ENCODE results near the gene PPP2R5D.

PPP2R5D gene

DNA sequence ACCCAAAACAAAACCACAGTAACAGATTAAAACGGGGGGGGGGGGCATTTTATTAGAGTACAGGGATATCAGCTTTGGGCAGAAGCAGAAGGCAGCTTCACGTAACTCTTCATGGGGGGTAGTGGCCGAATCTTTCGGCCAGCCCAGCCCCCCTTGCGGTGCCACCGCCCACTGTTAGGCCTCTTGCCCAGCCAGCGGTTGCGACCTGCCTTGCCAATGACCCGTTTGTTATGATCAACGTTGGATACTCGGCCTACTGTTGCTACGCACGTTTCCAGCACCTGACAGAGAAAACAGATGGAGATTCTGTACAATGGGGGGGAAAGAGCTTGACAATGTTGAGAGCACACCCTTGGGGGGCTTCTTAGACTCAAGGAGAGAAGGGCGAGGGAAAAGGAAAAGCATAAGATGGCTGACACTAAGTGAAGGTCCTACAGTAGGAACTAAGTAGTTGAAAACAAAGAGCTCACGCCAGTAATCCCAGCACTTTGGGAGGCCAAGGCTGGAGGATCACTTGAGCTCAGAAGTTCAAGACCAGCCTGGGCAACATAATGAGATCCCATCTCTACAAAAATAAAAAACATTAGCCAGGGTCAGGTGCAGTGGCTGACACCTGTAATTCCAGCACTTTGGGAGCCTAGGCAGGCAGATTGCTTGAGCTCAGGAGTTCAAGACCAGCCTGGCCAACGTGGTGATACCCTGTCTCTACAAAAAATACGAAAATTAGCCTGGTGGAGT is 70.0 kb downstream of the PPP2R5D start:
- DNase-seq: peak; percentile 44 to 48
- no peak for TF ChIP-seq GATA1 (IDR thresholded peaks at IDR 0.05; ENCODE audit: low read depth, low read length)
- TF ChIP-seq POLR2A (IDR thresholded peaks at IDR 0.05; ENCODE audit: low read length): no peak

- no peak for DNase-seq
- TF ChIP-seq POLR2A (IDR thresholded peaks at IDR 0.05; ENCODE audit: low read length): no peak
- no peak for TF ChIP-seq GATA1 (IDR thresholded peaks at IDR 0.05; ENCODE audit: low read depth, low read length)
Observed at GRCh38 chr6:43055966-43056365, 71.6 kb downstream of the PPP2R5D start.

DNA sequence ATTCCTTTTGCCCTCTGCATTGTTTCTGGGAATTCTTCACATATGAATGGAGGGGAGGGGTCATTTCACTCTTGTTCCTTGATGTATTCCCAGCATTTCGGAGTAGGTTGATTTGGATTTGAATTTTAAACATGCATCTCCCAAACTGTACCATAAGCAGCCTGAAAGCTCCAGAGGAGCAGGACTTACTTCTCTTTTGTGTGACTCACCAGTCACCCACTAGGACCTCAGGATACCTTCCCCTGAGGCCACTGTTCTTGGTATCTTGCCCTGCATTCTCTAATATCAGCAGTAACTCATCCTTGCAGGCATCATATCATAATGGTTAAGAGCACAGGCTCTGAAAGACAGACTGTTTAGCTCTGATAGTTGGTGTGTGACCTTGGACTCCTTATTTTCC is 74.2 kb downstream of the PPP2R5D start:
- TF ChIP-seq GATA1 (IDR thresholded peaks at IDR 0.05; ENCODE audit: low read depth, low read length) (no peak), POLR2A (IDR thresholded peaks at IDR 0.05; ENCODE audit: low read length) (no peak)
- DNase-seq: peak; percentile 71 to 89

GRCh38 chr6:43059168-43060033 is 75.0 kb downstream of the PPP2R5D start, which contains the start of the genes KLC4 and MRPL2:
Gene KLC4, plus strand, starts transcription at chr6:43059631. Its CDS starts 1,705 bp downstream, at chr6:43061336.
Gene MRPL2, minus strand, starts transcription at chr6:43059434. Its CDS starts 53 bp downstream, at chr6:43059381.
- TF ChIP-seq POLR2A (IDR thresholded peaks at IDR 0.05; ENCODE audit: low read length) (peak; percentile 85), GATA1 (IDR thresholded peaks at IDR 0.05; ENCODE audit: low read depth, low read length) (no peak)
- DNase-seq: peak; percentile 100

DNA sequence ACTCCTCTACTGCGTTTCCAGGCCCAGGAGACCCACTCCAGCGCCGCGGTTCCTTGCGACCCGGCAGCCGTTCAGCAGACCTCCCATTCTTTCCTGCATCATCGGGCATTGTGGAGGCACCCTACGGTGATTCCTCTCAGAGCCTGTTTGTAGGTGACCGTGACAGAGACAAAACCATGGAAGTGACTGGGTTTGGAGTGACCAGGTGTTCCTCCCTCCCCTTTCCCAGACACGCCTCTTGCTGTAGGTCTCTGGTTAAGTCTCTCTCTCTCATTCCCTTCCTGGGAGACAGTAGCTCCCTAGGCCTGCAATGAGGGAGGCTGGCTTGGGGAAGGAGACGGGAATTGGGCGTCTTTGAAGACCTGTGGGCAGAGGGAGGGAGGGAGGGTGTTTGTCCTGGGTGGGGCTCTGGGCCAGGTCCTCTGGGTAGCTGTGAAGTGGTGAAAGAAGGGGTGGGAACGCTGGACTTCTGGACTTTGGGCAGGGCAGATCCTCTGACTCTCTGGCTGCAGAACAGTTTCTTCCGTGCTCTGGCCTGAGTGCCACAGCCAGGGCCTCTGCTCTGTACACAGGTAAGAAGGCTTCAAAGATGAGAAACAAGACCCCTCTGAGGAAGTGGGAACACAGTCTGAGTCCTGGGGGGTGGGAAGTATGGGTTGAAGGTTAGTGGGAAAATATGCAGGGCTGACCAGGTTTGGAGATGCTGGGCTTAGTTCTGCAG is 75.8 kb downstream of the PPP2R5D start:
- no peak for TF ChIP-seq POLR2A (IDR thresholded peaks at IDR 0.05; ENCODE audit: low read length)
- TF ChIP-seq GATA1 (IDR thresholded peaks at IDR 0.05; ENCODE audit: low read depth, low read length): no peak
- peak; percentile 33 to 55 for DNase-seq

DNA sequence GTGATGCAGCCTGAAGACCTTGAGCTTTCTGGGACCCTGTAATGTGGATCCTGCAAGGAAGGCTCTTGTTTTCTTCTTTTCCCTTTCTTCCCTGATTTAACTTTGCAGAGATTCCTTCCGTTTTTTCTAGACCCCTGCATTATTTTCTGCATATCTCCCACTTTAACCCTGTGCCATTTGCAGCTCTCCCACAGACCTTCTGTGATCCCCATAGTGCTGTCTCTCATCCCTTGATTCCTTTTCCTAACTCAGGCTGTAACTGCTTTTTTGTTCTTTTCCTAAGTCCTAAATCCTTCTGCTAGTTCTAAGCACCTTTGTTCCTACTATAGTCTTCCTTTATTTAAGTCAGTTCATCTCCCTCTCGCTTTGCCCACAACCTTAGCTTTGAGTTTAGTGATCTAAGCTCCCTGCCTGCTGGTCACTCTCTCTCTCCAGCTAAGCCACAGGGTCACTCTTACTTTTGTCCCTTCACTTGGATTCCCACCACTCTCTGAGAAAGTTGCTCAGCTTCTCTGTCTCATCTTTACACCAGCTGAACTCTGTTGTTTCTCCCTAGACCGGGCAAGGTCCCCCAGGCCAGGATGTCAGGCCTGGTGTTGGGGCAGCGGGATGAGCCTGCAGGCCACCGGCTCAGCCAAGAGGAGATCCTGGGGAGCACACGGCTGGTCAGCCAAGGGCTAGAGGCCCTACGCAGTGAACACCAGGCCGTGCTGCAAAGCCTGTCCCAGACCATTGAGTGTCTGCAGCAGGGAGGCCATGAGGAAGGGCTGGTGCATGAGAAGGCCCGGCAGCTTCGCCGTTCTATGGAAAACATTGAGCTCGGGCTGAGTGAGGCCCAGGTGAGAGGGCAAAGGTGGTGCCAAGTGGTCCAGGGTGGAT is 76.6 kb downstream of the PPP2R5D start:
- TF ChIP-seq GATA1 (IDR thresholded peaks at IDR 0.05; ENCODE audit: low read depth, low read length): no peak
- no peak for TF ChIP-seq POLR2A (IDR thresholded peaks at IDR 0.05; ENCODE audit: low read length)
- no peak for DNase-seq

DNA sequence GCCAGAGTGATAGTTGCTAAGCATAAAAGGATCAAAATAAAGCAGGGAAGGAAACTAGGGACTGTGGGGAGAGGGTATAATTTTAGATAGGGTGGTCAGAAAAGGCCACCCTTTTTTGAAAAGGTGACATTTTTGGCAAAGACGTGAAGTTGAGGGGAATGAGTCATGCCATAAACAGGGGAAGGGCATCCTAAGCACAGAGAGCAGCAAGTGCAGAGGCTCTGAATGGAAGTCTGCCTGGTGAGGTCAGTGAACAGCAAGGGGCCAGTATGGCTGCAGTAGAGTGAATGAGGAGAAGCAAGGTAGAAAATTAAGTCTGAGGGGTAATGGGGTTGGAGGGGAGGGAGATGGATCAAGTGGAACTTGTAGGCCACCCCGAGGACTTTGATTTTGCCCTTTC is 77.5 kb downstream of the PPP2R5D start:
- no peak for DNase-seq
- TF ChIP-seq POLR2A (IDR thresholded peaks at IDR 0.05; ENCODE audit: low read length) (no peak), GATA1 (IDR thresholded peaks at IDR 0.05; ENCODE audit: low read depth, low read length) (no peak)

All from erythroblast (primary cell).